VCaP (cell line): ENCODE measurements around the gene COL4A6.
A peak's percentile ranks its signal among the peaks of the same experiment; 100 is the strongest.

Experiments
- H3K27ac ChIP-seq: fragments of 450-650 bp; 2 replicates; pipeline ENCODE4 v1.5.1; 2017
- TF ChIP-seq, protein P1 (sequence below): fragments of 450-650 bp; conservative IDR thresholded peaks from 2 replicates; pipeline ENCODE4 v1.5.1; 2017; ENCODE audit warnings: mild to moderate bottlenecking, moderate library complexity

The COL4A6 gene

GRCh38 chrX:108426262-108426661 lies 12.0 kb downstream of the COL4A6 start:
- TF ChIP-seq, protein P1, sequence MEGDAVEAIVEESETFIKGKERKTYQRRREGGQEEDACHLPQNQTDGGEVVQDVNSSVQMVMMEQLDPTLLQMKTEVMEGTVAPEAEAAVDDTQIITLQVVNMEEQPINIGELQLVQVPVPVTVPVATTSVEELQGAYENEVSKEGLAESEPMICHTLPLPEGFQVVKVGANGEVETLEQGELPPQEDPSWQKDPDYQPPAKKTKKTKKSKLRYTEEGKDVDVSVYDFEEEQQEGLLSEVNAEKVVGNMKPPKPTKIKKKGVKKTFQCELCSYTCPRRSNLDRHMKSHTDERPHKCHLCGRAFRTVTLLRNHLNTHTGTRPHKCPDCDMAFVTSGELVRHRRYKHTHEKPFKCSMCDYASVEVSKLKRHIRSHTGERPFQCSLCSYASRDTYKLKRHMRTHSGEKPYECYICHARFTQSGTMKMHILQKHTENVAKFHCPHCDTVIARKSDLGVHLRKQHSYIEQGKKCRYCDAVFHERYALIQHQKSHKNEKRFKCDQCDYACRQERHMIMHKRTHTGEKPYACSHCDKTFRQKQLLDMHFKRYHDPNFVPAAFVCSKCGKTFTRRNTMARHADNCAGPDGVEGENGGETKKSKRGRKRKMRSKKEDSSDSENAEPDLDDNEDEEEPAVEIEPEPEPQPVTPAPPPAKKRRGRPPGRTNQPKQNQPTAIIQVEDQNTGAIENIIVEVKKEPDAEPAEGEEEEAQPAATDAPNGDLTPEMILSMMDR = no peak
- no peak overlapping the region for H3K27ac ChIP-seq

DNA sequence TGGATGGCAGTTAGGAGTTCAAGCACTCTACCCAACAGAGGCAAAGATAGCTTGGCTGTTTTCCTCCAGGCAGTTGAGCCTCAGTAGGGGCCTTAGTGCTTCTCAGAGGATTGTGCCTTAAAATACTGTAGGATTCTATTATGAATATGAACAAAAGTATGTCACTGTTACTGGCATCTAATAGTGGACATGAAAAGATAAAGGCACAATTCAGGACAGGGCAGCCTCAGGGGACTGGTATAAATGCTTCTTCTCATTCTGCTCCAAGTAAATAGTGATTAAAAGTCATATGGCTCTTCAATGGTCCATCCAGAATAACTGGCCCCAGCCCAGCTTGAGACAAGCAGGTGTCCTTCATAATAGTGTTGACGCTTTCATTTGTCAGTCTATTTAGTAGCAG lies 17.7 kb downstream of the COL4A6 start:
- TF ChIP-seq, protein P1 = no peak
- H3K27ac ChIP-seq = no peak overlapping the region

DNA sequence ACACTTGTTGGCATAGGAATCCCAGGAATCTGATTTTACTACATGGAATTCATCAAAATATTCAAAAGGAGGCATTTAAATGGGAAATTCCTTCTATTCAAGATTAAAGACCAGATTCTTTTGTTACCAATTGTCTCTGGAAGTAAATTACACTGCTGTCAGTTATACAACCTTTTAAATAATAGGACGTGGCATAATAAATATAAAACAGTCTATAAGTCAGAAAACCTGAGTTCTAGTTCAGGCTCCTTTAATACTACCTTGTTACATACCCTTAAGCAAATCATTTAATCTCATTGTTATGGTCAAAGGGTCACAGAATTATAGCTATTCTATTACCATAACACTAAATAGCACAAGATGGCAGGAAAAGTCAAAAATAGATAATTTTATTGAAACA lies 18.8 kb downstream of the COL4A6 start:
- TF ChIP-seq, protein P1 = no peak
- H3K27ac ChIP-seq = no peak overlapping the region

DNA sequence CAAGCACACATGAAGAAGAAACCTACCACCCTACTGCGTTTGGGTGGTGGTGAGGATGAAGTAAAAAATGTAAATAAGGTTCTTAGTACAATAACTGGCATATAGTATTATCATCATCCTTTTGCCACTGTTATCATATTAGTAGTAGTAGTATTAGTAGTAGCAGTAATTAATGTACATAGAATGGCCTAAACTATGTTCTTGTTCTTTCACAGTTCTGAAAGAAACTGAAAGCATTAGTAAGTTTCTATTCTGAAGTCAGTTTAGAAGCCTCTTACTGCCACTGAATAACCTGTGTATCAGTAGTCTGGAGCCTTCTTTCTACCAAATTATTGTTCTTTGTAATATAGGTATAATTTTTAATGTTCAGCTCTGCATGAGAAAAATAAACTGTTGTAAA lies 21.0 kb downstream of the COL4A6 start:
- no peak overlapping the region for H3K27ac ChIP-seq
- TF ChIP-seq, protein P1 = no peak

DNA sequence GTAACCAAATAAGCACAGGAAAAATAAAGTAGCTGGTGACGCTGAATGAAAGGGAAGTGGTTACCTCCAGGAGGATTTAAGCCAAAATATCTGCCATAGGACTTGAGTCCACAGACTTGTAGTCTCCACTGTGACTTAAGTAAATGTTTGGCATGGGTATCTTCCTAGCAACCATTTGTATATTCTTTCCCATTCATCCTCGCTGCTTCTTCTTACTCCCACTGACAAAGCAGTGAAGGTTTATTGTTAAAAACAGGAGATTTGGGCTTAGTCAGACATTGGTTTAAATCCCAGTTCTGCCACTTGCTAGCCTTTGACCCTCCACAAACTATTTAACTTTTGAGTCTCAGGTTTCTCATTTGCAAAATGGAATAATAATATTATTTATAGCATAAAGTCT lies 22.3 kb downstream of the COL4A6 start:
- H3K27ac ChIP-seq = peak overlapping the region; percentile 49
- TF ChIP-seq, protein P1 = no peak

DNA sequence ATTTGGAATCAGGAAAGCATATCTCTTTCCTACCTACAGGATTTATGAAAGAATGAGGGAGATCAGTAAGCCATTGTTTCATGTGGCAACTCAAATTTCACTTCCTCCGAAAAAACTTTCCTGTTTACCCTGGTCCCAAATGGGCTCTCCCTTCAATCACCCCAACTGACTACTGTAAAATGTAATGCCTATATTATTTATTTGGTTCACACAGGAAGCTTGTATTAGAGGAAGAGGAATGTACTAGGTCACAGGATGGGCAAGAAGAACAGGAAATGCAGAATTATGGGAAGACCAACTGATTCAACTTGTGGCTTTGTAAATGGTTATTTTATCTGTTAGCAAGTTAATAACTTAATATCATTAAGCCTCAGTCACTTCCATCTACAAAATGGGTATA lies 23.1 kb downstream of the COL4A6 start:
- peak overlapping the region; percentile 49 for H3K27ac ChIP-seq
- TF ChIP-seq, protein P1 = no peak

GRCh38 chrX:108412783-108413182 lies 25.4 kb downstream of the COL4A6 start:
- TF ChIP-seq, protein P1 = no peak
- no peak overlapping the region for H3K27ac ChIP-seq
